HepG2 (cell line): ENCODE data around the gene KIR2DL1. TPM values are rescaled to one million over a fixed set of nuclear protein-coding genes. Genes with fewer than 3 reads are reported as not detected.

Source experiments
- ATAC-seq: fragments of 200-7000 bp; cut with Tn5 transposase; 3 replicates; pipeline ENCODE4 v1.9.1; 2020; ENCODE audit warnings: mild to moderate bottlenecking, moderate library complexity
- BruUV-seq: library from RNA; stranded (reverse); fragments of 400-500 nt; replicated peaks from 2 replicates; lab custom pipeline; 2021; lab: Mats Ljungman, UMichigan
- CTCF ChIA-PET: fragments of 300-600 bp; formaldehyde crosslinking; extraction: SDS; loops from one replicate; lab custom pipeline; 2021; ENCODE audit warnings: low total read pairs, inconsistent platforms, low intra/inter-chr PET ratio; lab: Yijun Ruan, JAX
- POLR2A ChIA-PET: fragments of 350-600 bp; sonication (Branson Sonifier 250); formaldehyde crosslinking; loops from one replicate; lab custom pipeline; 2020; ENCODE audit warnings: antibody characterized with exemption, inconsistent platforms; lab: Yijun Ruan, JAX
- DNase-seq: peaks from one replicate; pipeline ENCODE4 v3.0.0-alpha.2; 2015; ENCODE audit warnings: low spot score
- FAIRE-seq: peaks from 3 replicates; lab custom pipeline; 2011; peaks lifted over from hg19 to GRCh38; lab: Jason Lieb, UNC
- H2AFZ ChIP-seq: one replicate; pipeline ENCODE4 v1.6.1; 2011; ENCODE audit warnings: low read length, inconsistent platforms
- H3K27ac ChIP-seq: fragments of 300-600 bp; 3 replicates; pipeline ENCODE4 v1.8.0; 2011; ENCODE audit warnings: mixed run types, mild to moderate bottlenecking, mixed read lengths, low read length, inconsistent platforms; ENCODE audit not compliant: insufficient read depth; ENCODE audit errors: extremely low read length
- H3K27me3 ChIP-seq, 2 experiments: fragments of 200-600 bp in 1 of 2; 2 replicates in 1 of 2; 3 replicates in 1 of 2; pipeline versions ENCODE4 v1.6.0 to v1.8.0; 2011; ENCODE audit warnings: low read length in 2 of 2, mild to moderate bottlenecking in 2 of 2, moderate library complexity in 2 of 2, inconsistent platforms in 1 of 2; ENCODE audit not compliant: insufficient read depth in 2 of 2, control insufficient read depth in 1 of 2
- H3K36me3 ChIP-seq, 2 experiments: fragments of 200-600 bp in 1 of 2; replicated peaks in 1 of 2; 2 replicates in 1 of 2; 3 replicates in 1 of 2; pipeline versions ENCODE4 v1.5.1 to v1.8.0; 2011; ENCODE audit warnings: low read length in 2 of 2, inconsistent platforms in 1 of 2; ENCODE audit not compliant: insufficient read depth in 2 of 2, control insufficient read depth in 1 of 2
- H3K4me1 ChIP-seq: 2 replicates; pipeline ENCODE4 v1.5.1; 2012; ENCODE audit warnings: low read length, inconsistent platforms; ENCODE audit not compliant: insufficient read depth
- H3K4me2 ChIP-seq: 2 replicates; pipeline ENCODE4 v1.6.0; 2011; ENCODE audit warnings: low read depth, low read length, inconsistent platforms
- H3K4me3 ChIP-seq, 3 experiments: fragments of 200-600 bp in 1 of 3; sonication (generic), shearing (Covaris generic) in 1 of 3; replicated peaks in 1 of 3; 2 replicates each; pipeline ENCODE4 v1.5.1; 2011 to 2016; ENCODE audit warnings: low read length in 3 of 3, inconsistent platforms in 2 of 3, low read depth in 2 of 3, mild to moderate bottlenecking in 2 of 3, control low read depth in 1 of 3, mixed read lengths in 1 of 3; ENCODE audit not compliant: insufficient read depth in 1 of 3
- H3K79me2 ChIP-seq: one replicate; pipeline ENCODE4 v1.6.1; 2011; ENCODE audit warnings: low read length, inconsistent platforms; ENCODE audit not compliant: insufficient read depth
- H3K9ac ChIP-seq: 2 replicates; pipeline ENCODE4 v1.6.0; 2011; ENCODE audit warnings: mild to moderate bottlenecking, low read depth, low read length, inconsistent platforms; ENCODE audit not compliant: insufficient read depth
- H3K9me3 ChIP-seq: 2 replicates; pipeline ENCODE4 v1.5.1; 2012; ENCODE audit warnings: mild to moderate bottlenecking, low read length
- H4K20me1 ChIP-seq: 2 replicates; pipeline ENCODE4 v1.6.0; 2011; ENCODE audit warnings: inconsistent platforms, mild to moderate bottlenecking, low read length, moderate library complexity; ENCODE audit not compliant: insufficient read depth
- CCDC6 ChIP-seq: sonication (generic); formaldehyde crosslinking; IDR thresholded peaks from 2 replicates; pipeline ENCODE4 v1.8.1; 2022; ENCODE audit warnings: mild to moderate bottlenecking, missing genetic modification reagents, moderate library complexity
- ESRRA ChIP-seq: sonication (generic); formaldehyde crosslinking; IDR thresholded peaks from 2 replicates; pipeline ENCODE4 v1.5.1; 2020; ENCODE audit warnings: mild to moderate bottlenecking, low read depth, missing genetic modification reagents
- FOXO1 ChIP-seq: sonication (generic); formaldehyde crosslinking; IDR thresholded peaks from 2 replicates; pipeline ENCODE4 v1.4.0; 2020; ENCODE audit warnings: missing genetic modification reagents
- GLMP ChIP-seq: sonication (generic); formaldehyde crosslinking; IDR thresholded peaks from 2 replicates; pipeline ENCODE4 v1.9.0; 2021; ENCODE audit warnings: missing genetic modification reagents, mild to moderate bottlenecking, borderline replicate concordance
- IKZF1 ChIP-seq: fragments of 450-650 bp; IDR thresholded peaks from 2 replicates; pipeline ENCODE4 v1.7.1; 2016
- PAWR ChIP-seq: sonication (generic); formaldehyde crosslinking; IDR thresholded peaks from 2 replicates; pipeline ENCODE4 v1.4.0; 2020; ENCODE audit warnings: missing genetic modification reagents, mild to moderate bottlenecking, borderline replicate concordance
- TCF12 ChIP-seq, 2 experiments: fragments of 450-650 bp in 1 of 2; sonication (generic) in 1 of 2; formaldehyde crosslinking in 1 of 2; IDR thresholded peaks; 2 replicates each; pipeline versions ENCODE4 v1.6.1 to v1.8.0; 2017 to 2022; ENCODE audit warnings: antibody characterized with exemption in 1 of 2, mild to moderate bottlenecking in 1 of 2, missing genetic modification reagents in 1 of 2, moderate library complexity in 1 of 2
- ZBTB49 ChIP-seq: sonication (generic); formaldehyde crosslinking; IDR thresholded peaks from 2 replicates; pipeline ENCODE4 v1.4.0; 2020; ENCODE audit warnings: missing genetic modification reagents, borderline replicate concordance
- ZFP37 ChIP-seq: sonication (generic); formaldehyde crosslinking; IDR thresholded peaks from 2 replicates; pipeline ENCODE4 v1.4.0; 2020; ENCODE audit warnings: missing genetic modification reagents, borderline replicate concordance
- ZKSCAN5 ChIP-seq: sonication (generic); formaldehyde crosslinking; IDR thresholded peaks from 2 replicates; pipeline ENCODE4 v1.5.1; 2020; ENCODE audit warnings: mild to moderate bottlenecking, missing genetic modification reagents
- ZNF121 ChIP-seq: sonication (generic); formaldehyde crosslinking; IDR thresholded peaks from 2 replicates; pipeline ENCODE4 v1.5.0; 2020; ENCODE audit warnings: mild to moderate bottlenecking, missing genetic modification reagents
- ZNF124 ChIP-seq: sonication (generic); formaldehyde crosslinking; IDR thresholded peaks from 2 replicates; pipeline ENCODE4 v1.4.0; 2020; ENCODE audit warnings: missing genetic modification reagents
- ZNF780A ChIP-seq: sonication (generic); formaldehyde crosslinking; IDR thresholded peaks from 2 replicates; pipeline ENCODE4 v1.8.0; 2022; ENCODE audit warnings: mild to moderate bottlenecking, missing genetic modification reagents, moderate library complexity
- WGBS: methylation state at CpG from one replicate; pipeline ENCODE4 v1.1.6; 2017; ENCODE audit warnings: low lambda C conversion rate; 5-methylcytosine and 5-hydroxymethylcytosine counted together
- in situ Hi-C: cut with HindIII; loops from 2 replicates; pipeline ENCODE4 v1.10.0; 2017; ENCODE audit warnings: low pct_unique_long_range_greater_than_20kb; ENCODE audit not compliant: extremely low pct_ligation_motif_present
- intact Hi-C: fragments of 100-400 bp; cut with micrococcal nuclease; formaldehyde crosslinking; loops from one replicate; pipeline ENCODE4 v1.10.0; 2022; ENCODE audit not compliant: unreplicated experiment
- polyA plus RNA-seq, 8 experiments: library from polyadenylated mRNA; depleted of rRNA in 3 of 8; stranded (reverse) in 7 of 8; unstranded in 1 of 8; fragments of >200 nt; fragmentation: Illumina TruSeq in 4 of 8; extraction: Trizol in 4 of 8; gene quantifications; 2 replicates each; pipeline versions ENCODE4 v1.2.1 to v1.2.3, GENCODE V29; 2011 to 2016; ENCODE audit warnings: low read depth in 4 of 8, missing spikeins in 1 of 8, mixed read lengths in 1 of 8; ENCODE audit not compliant: insufficient read depth in 1 of 8
- total RNA-seq, 5 experiments: library from RNA; depleted of rRNA; stranded (reverse); fragments of >200 nt; fragmentation: Illumina TruSeq; extraction: Trizol; gene quantifications; 2 replicates each; pipeline ENCODE4 v1.2.3, GENCODE V29; 2016; ENCODE audit warnings: low read depth in 1 of 5
- TF ChIP-seq, protein P1 (sequence below): sonication (generic); formaldehyde crosslinking; IDR thresholded peaks from 2 replicates; pipeline ENCODE4 v1.4.0; 2020; ENCODE audit warnings: missing genetic modification reagents
- TF ChIP-seq, protein P2 (sequence below): sonication (generic); formaldehyde crosslinking; IDR thresholded peaks from 2 replicates; pipeline ENCODE4 v1.4.0; 2020; ENCODE audit warnings: mild to moderate bottlenecking, missing genetic modification reagents, borderline replicate concordance

KIR2DL1 gene
- total and polyA plus RNA-seq, 2 of the 13 experiments (the other 11 are each of a cell fraction or from before 2014, with no cell fraction given) = not detected

- H3K27me3 ChIP-seq = no peaks in the 10 kb centered on the region; a peak in 1 of 5 replicates
- ATAC-seq = no peak
- no peak for TF ChIP-seq ZNF121 (CRISPR knock-in tag)
- TF ChIP-seq GLMP = no peak
- TF ChIP-seq ZKSCAN5 = no peak
- TF ChIP-seq TCF12 (IDR thresholded peaks at IDR 0.05) = no peak
- TF ChIP-seq TCF12 (CRISPR knock-in tag; IDR thresholded peaks at IDR 0.05) = no peak
- no peak for TF ChIP-seq ESRRA (CRISPR knock-in tag)
- TF ChIP-seq ZNF124 (CRISPR knock-in tag) = no peak
- TF ChIP-seq PAWR (CRISPR knock-in tag) = no peak
- no peak for TF ChIP-seq IKZF1
- no peak for TF ChIP-seq ZBTB49 (CRISPR knock-in tag)
- TF ChIP-seq ZNF780A = no peak
- no peak for TF ChIP-seq FOXO1
- TF ChIP-seq, protein P1, sequence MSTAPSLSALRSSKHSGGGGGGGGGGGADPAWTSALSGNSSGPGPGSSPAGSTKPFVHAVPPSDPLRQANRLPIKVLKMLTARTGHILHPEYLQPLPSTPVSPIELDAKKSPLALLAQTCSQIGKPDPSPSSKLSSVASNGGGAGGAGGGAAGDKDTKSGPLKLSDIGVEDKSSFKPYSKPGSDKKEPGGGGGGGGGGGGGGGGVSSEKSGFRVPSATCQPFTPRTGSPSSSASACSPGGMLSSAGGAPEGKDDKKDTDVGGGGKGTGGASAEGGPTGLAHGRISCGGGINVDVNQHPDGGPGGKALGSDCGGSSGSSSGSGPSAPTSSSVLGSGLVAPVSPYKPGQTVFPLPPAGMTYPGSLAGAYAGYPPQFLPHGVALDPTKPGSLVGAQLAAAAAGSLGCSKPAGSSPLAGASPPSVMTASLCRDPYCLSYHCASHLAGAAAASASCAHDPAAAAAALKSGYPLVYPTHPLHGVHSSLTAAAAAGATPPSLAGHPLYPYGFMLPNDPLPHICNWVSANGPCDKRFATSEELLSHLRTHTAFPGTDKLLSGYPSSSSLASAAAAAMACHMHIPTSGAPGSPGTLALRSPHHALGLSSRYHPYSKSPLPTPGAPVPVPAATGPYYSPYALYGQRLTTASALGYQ (CRISPR knock-in tag) = no peak
- no peak for TF ChIP-seq CCDC6 (CRISPR knock-in tag)
- TF ChIP-seq ZFP37 (CRISPR knock-in tag) = no peak
- TF ChIP-seq, protein P2, sequence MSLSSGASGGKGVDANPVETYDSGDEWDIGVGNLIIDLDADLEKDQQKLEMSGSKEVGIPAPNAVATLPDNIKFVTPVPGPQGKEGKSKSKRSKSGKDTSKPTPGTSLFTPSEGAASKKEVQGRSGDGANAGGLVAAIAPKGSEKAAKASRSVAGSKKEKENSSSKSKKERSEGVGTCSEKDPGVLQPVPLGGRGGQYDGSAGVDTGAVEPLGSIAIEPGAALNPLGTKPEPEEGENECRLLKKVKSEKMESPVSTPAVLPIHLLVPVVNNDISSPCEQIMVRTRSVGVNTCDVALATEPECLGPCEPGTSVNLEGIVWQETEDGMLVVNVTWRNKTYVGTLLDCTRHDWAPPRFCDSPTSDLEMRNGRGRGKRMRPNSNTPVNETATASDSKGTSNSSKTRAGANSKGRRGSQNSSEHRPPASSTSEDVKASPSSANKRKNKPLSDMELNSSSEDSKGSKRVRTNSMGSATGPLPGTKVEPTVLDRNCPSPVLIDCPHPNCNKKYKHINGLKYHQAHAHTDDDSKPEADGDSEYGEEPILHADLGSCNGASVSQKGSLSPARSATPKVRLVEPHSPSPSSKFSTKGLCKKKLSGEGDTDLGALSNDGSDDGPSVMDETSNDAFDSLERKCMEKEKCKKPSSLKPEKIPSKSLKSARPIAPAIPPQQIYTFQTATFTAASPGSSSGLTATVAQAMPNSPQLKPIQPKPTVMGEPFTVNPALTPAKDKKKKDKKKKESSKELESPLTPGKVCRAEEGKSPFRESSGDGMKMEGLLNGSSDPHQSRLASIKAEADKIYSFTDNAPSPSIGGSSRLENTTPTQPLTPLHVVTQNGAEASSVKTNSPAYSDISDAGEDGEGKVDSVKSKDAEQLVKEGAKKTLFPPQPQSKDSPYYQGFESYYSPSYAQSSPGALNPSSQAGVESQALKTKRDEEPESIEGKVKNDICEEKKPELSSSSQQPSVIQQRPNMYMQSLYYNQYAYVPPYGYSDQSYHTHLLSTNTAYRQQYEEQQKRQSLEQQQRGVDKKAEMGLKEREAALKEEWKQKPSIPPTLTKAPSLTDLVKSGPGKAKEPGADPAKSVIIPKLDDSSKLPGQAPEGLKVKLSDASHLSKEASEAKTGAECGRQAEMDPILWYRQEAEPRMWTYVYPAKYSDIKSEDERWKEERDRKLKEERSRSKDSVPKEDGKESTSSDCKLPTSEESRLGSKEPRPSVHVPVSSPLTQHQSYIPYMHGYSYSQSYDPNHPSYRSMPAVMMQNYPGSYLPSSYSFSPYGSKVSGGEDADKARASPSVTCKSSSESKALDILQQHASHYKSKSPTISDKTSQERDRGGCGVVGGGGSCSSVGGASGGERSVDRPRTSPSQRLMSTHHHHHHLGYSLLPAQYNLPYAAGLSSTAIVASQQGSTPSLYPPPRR (CRISPR knock-in tag) = no peak
Observed at GRCh38 chr19:54727562-54727961, 42.0 kb upstream of the KIR2DL1 start.

More at GRCh38 chr19:54727562-54727961, 42.0 kb upstream of the KIR2DL1 start:
- Histone ChIP-seq H3K36me3 (no peaks in the 10 kb centered on the region), H3K9ac (no peak overlapping the region), H4K20me1 (no peaks in the 10 kb centered on the region), H3K27ac (no peak overlapping the region), H3K9me3 (no peaks in the 10 kb centered on the region), H3K4me2 (no peak overlapping the region), H2AFZ (no peak overlapping the region), H3K4me3 (no peak overlapping the region), H3K79me2 (no peaks in the 10 kb centered on the region), H3K4me1 (no peaks in the 10 kb centered on the region)
- POLR2A ChIA-PET = no interaction called here
- BruUV-seq = no TSS peak
- WGBS = 4% methylated on average over 7 of the region's 10 CpGs
- CTCF ChIA-PET = no interaction called here
- DNase-seq (no peak), FAIRE-seq (no peak)
- intact Hi-C loops = no loop called here
- in situ Hi-C loops = no loop called here
